ENCODE results near the gene PINLYP.
"Not testable (repeated sequence)": the region's sequence is repeated elsewhere in the genome, so short reads cannot be mapped to it uniquely, and the experiment has no call there.

The PINLYP gene

GRCh38 chr19:43581467-43581866 lies 5.9 kb downstream of the PINLYP start:
- no peak for DNase-seq

GRCh38 chr19:43582495-43582894 lies 6.9 kb downstream of the PINLYP start:
- DNase-seq = no peak

DNA sequence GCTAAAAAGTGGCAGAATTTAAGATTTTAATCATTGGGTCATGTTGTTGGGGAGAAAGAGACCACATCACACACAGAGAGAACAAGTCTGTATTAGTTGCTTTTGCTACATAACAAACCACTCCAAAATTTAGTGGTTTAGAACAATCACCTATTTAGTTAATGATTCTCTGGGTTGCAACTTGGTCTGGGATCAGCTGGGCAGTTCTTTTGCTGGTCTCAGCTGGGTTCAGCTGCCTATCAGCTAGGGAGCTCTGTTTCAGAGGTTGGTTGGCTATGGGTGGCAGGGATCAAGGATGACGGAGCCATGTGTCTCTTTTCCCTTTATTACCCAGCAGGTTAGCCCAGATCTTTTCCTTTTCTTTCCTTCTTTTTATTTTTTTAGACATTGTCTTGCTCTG lies 8.9 kb downstream of the PINLYP start:
- no peak for DNase-seq

- no peak for DNase-seq
Observed at GRCh38 chr19:43586346-43586745, 10.7 kb downstream of the PINLYP start.

- DNase-seq = not testable (repeated sequence)
Observed at GRCh38 chr19:43587029-43587428, 11.4 kb downstream of the PINLYP start.

- DNase-seq = no peak
Observed at GRCh38 chr19:43589277-43589676, 13.7 kb downstream of the PINLYP start.

DNA sequence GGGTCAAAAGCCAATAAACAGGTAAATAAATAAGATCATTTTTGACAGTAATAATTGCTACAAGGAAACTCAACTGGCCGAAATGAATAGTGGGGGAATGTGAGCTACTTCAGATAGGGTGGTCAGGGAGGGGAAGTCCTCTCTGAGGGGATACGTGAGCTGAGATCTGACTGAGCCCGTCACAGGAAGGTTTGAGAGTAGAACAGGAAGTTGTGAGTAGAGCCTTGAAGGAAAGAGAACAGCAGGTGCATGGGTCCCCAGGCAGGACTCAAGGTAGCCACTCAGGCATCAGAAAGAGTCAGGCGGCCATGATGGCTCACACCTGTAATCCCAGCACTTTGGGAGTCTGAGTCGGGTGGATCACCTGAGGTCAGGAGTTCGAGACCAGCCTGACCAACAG lies 14.1 kb downstream of the PINLYP start:
- DNase-seq = no peak

- no peak for DNase-seq
Observed at GRCh38 chr19:43591904-43592772, 16.5 kb downstream of the PINLYP start.

DNA sequence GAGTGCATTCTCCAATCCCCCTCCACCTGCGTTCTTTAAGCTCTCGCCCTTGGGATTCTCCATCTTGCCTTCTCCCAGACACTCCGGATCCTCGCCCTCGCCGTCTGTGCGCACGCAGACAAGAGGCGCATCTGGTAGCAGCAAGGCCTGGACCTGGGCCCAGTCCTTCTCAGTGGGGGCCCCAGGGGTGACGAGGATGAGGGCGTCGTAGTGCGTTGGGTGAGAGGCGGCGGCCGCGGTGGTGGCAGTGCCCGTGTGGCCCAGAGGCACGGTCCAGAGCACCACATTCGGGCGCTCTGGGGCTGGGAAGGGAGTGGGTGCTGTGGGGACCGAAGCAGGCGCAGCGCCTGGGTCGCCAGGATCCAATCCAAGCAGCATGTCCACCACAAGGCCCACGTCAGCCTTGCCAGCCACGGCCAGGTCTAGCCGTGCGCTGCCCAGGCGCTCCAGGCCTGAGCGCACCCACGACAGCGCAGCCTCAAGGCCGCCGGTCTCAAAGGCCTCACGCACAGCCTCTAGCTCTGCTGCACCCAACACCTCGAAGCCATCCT lies 17.3 kb downstream of the PINLYP start:
- DNase-seq = no peak

DNA sequence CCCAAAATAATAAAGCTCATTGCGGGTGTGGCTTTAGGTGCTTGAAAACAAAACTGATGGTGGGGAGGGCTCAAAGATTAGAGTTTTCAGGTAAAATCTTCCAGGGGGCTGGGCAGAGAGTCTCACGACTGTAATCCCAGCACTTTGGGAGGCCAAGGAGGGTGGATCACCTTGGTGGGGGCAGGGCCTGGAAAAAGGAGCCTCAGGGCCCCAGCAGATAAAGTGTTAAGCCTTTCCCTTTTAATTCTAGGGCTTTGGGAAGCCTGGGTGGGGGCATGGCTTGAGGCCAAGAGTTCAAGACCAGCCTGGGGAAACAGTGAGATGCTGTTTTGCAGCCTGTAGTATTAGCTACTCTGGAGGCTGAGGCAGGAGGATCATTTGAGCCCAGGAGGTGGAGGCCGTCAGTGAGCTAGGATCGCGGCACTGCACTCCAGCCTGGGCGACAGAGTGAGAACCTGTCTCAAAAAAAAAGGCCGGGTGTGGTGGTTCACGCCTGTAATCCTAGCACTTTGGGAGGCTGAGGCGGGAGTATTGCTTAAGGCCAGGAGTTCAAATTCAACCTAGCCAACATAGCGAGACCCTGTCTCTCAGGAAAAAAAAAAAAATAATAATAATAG lies 18.6 kb downstream of the PINLYP start:
- DNase-seq = no peak

GRCh38 chr19:43594710-43595604 lies 19.4 kb downstream of the PINLYP start:
- DNase-seq = peak; percentile 82

DNA sequence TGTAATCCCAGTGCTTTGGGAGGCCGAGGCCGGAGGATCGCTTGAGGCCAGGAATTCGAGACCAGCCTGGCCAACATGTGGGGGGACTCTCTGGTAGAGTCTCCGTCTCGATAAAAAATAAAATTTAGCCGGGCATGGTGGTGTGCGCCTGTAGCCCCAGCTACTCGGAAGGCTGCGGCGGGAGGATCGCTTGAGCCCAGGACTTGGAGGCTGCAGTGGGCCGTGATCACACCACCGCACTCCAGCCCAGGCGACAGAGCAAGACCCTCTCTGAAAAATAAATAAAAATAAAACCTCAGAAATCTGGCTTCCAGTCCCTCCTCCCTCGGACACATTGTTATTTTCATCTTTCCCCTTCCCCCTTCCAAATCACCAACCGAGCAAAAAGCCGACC lies 20.0 kb downstream of the PINLYP start:
- DNase-seq = no peak

DNA sequence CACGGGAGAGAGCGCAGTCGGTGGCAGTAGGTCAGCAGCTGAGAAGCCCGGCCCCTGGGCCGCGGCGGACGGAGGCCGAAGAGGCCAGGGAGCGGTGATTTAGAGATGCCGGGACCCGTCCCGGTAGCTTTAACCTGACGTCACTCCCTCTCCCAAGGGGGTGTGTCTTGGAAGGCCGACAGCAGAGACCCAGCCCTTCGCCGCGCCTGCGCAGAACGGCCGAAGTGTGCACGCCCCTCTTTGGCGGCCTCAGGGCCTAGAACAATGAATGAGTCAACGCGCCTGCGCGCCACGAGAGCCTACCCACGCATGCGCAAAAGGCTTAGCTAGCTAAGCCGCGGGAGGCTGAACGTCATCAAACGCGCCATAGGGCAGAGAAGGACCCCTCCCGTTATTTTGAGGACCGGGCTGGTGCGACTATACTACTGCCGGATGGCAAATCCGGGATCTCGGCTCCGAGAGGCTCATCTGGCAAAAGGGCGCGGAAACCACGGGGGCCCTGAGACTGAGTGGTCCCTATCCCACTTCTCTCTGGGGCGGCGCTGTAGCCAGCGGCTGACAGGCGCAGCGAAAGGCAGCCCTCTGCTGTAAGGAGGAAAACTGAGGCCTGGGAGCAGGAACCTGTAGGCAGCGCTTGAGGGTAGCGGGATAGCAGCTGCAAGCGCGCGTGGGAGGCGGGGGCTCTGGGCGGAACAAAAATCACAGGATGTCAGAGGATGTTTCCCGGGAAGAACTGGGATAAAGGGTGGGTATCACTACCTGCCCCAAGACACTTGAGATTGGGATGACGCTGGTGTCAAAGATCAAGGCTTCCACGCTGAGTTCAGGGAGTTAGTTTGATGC lies 20.6 kb downstream of the PINLYP start, which contains the start of the genes IRGQ and ZNF576:
Gene IRGQ, minus strand, starts transcription at position 136 of the 843 bp plus-strand sequence. CDS start 796 bp downstream, outside the sequence.
Gene ZNF576, plus strand, starts transcription at position 597 of the 843 bp plus-strand sequence. CDS start 514 bp downstream, outside the sequence.
- peak; percentile 100 for DNase-seq

DNA sequence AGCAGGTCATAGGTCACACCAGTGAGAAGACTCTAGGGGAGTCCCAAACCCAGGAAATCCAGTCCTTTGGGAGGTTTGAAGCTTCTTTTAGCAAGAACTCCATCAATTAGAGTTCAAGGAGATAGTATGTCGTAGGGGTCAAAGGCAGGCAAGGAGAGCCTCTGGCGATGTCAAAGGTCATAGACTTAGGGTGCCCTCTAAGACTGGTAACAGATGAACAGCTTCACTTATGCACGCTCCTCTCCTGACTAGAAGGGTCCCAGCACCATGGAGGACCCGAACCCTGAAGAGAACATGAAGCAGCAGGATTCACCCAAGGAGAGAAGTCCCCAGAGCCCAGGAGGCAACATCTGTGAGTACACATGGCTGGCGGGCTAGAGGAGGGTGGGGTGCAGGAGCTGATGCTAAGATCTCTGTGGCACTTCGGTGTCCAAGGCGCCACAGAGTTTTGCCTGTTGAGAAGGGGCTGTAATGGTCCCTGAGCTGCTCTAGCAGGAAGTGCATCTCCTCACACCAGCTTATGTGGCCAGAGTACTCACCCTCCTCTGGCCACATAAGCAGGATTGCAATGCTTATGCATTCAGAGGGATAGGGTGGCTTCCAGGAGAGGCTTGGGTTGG lies 21.4 kb downstream of the PINLYP start:
- DNase-seq = no peak

GRCh38 chr19:43597876-43598275 lies 22.3 kb downstream of the PINLYP start:
- no peak for DNase-seq

GRCh38 chr19:43598445-43599240 lies 23.0 kb downstream of the PINLYP start:
- no peak for DNase-seq

GRCh38 chr19:43599635-43600295 lies 24.2 kb downstream of the PINLYP start:
- no peak for DNase-seq

- not testable (repeated sequence) for DNase-seq
Observed at GRCh38 chr19:43600326-43600725, 24.7 kb downstream of the PINLYP start.

DNA sequence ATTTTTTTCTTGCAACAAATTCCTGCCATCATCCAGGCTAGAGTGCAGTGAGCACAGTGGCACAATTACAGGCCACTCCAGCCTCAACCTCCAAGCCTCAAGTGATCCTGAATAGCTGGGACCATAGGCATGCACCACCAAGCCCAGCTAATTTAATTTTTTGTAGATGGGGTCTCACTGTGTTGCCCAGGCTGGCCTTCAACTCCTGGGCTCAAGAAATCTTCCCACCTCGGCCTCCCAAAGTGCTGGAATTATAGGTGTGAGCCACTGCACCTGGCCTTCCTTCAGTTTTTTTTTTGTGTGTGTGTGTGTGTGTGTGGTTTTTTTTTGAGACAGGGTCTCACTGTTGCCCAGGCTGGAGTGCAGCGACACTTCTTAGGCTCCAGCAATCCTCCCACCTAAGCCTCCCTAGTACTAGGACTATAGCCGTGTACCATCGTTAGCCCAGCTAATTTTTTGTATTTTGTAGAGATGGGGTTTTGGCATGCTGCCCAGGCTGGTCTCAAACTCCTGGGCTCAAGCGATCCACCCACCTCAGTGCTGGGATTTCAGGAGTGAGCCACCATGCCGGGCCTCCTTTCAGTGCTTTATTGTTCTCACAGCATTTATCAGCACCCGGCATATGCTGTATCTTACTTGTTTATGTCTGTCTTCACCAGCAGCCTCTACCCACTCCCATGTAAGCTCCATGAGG lies 30.4 kb downstream of the PINLYP start:
- DNase-seq = no peak
